GM23338 (cell line): ENCODE data around the gene TNFAIP3.

Experiments used
- CTCF ChIP-seq, 2 experiments: fragments of 200-600 bp in 1 of 2; sonication (generic) in 1 of 2; conservative IDR thresholded peaks; 2 replicates each; pipeline versions ENCODE4 v1.5.1 to v1.6.1; 2016 to 2017; ENCODE audit warnings: antibody characterized with exemption in 2 of 2, low read depth in 2 of 2, mild to moderate bottlenecking in 2 of 2, moderate library complexity in 1 of 2
- EZH2 ChIP-seq: fragments of 200-600 bp; sonication (generic); IDR thresholded peaks from one replicate; pipeline ENCODE4 v1.8.0; 2017; ENCODE audit warnings: antibody characterized with exemption, mild to moderate bottlenecking, low read depth; ENCODE audit not compliant: unreplicated experiment
- EZH2phosphoT487 ChIP-seq: fragments of 200-600 bp; sonication (generic); IDR thresholded peaks from one replicate; pipeline ENCODE4 v1.8.1; 2018; ENCODE audit warnings: antibody characterized with exemption; ENCODE audit not compliant: unreplicated experiment
- JUNB ChIP-seq: IDR thresholded peaks from one replicate; pipeline ENCODE4 v1.6.1; 2016; ENCODE audit warnings: antibody characterized with exemption; ENCODE audit not compliant: unreplicated experiment
- POLR2AphosphoS5 ChIP-seq: IDR thresholded peaks from 2 replicates; pipeline ENCODE4 v1.6.1; 2016; ENCODE audit warnings: antibody characterized with exemption, low read depth
- REST ChIP-seq: IDR thresholded peaks from one replicate; pipeline ENCODE4 v1.6.1; 2018; ENCODE audit warnings: antibody characterized with exemption; ENCODE audit not compliant: unreplicated experiment
- ZNF114 ChIP-seq: fragments of 250-450 bp; sonication (Bioruptor Pico); IDR thresholded peaks from 2 replicates; pipeline ENCODE4 v1.5.0; 2020; ENCODE audit warnings: mild to moderate bottlenecking, moderate library complexity

GRCh38 chr6:137860394-137861005 lies 6.6 kb upstream of the TNFAIP3 start:
- TF ChIP-seq POLR2AphosphoS5 (no peak), EZH2 (no peak), CTCF (conservative IDR thresholded peaks at IDR 0.05; ENCODE audit: low read depth in 2 of 2) (no peak), EZH2phosphoT487 (no peak), ZNF114 (no peak), REST (no peak), JUNB (no peak)
